CD4-positive, alpha-beta T cell treated with Interferon gamma for 1 hour (primary cell): ENCODE data around the gene ZNF680.
"Not testable (repeated sequence)": the region's sequence is repeated elsewhere in the genome, so short reads cannot be mapped to it uniquely, and the experiment has no call there.

Experiments
- DNase-seq: peaks from one replicate; pipeline ENCODE4 v3.0.0-alpha.2; 2020

The ZNF680 gene

DNA sequence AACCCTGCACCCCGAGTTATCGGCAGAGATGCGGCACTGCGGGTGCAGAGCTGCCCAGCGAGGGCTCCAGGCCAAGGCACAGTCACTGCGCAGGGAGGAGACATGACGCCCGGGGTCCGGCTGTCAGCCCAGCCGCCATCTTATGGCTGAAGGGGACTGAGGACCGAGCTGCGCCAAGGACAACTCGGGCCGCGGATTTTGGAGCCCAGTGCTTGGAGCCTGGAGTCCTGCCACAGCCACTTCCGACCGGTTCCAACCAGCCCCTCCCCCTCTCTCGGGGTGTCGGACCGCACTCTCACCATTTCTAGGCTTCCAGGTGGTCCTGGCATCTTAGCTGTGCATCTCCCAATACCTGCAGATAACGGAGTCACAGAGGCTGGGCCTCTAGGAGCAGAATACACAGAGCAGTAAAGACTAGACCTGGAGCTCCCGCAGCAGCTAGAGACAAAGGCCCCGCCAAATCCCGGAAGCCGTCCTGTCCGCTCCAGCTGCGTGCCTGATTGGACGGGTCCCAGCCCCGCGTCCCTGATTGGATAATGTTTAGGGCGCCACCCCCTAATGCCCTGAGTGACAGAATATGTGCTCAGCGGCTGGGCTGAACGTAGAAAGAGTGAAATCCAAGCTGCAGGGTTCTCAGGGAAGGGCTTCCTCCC, at the start of gene ZNF680:
TSS of gene ZNF680 (minus strand) at position 446 of the 653 bp plus-strand sequence. CDS start at position 329, 117 bp downstream.
- peak; percentile 89 for DNase-seq

DNA sequence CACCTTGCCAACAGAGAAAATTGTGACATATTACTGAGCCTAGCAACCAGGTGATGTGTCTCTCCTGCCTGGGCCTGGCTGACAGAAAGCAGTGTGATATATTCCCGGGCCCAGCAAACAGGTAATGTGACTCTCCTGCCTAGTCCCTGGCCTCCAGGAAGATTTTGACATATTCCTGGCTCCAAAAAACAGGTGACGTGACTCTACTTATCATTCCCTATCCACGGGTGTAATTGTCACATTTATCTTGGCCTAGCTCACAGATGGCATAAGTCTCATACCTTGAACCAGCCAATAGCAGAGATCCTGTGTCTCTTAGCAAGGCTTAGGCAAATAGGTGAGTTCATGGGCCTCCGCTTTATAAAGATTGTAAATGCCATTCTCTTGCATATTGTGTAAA, 49.6 kb upstream of the ZNF680 start:
- DNase-seq = no peak

DNA sequence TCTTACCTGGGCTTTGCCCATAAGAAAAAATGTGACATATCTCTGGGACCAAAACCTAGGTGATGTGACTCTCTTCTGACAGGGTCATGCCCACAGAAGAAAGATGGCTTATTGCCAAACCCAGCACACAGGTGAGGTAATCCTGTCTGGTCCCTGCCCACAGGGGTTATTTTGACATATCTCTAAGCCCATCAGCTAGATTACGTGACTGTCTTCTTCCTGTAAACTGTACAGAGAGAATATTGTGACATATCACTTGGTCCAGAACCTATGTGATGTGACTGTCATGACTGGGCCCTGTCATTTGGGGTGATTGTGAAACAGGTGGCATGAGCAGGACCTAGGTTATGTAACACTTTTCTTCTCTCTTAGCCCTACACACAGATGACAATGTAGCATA, 48.8 kb upstream of the ZNF680 start:
- no peak for DNase-seq

DNA sequence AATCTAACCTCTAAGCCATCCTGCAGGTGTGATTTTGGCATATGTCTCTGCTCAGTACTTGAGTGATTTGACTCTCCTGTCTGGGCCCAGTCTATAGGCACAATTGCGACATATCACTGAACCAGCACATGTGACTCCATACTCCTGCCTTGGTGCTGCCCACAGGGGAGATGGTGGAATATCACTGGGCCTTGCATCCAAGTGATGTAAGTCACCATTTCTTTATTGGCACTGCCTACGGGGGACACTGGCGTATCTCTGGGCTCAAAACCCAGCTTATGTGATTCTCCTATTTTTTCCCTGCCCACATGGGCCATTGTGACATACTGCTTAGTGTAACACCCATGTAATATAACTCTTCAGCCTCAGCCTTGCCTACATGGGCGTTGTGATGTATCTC, 48.1 kb upstream of the ZNF680 start:
- DNase-seq = no peak

DNA sequence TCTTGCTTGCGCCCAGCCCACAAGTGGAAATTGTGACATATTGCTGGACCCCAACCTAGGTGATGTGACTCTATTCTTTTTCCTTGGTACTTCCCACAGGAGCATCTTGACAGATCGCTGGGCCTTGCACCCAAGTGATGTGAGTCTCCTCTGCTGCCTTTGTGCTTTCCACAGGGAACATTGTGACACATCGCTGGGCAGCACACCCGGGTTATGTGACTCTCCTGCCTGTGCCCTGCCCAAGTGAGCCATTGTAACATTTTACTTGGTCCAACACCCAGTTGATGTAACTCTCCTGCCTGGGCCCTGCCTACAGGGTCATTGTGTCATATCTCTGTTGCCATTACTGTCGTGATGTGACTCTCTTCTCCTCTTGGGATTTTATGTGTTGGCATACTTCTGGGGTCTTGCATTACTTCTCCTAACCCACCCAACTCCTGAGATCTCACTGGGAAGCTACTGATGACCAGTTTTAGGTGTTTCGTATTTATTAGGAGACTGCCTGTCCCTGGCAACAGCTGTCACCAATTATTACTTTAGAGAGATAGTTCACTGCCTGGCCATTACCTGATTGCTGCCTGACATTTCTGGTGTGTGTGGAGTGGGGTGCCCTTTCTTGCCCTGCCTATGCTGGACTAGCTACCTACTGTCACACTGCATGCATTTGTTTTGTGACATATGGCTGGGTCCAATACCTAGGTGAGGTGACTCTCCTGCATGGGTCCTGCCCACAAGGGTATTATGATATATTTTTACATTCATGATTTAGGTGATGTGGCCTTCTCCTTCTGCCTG, 45.4 kb upstream of the ZNF680 start:
- no peak for DNase-seq

DNA sequence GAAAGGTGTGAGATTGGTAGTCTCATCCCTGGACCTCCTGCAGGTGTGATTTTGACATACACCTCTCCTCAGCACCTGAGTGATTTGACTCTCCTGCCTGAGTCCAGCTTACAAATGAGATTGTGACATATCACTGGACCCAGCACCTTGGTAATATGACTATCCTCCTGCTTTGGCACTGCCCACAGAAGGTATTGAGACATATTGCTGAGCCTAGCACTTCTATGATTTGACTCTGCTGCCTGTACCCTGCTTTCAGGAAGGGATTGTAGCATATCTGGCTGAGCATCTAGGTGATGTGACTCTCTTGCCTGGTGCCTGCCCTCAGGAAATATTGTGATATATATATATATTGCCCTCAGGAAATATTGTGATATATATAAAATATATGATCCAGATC, 43.5 kb upstream of the ZNF680 start:
- no peak for DNase-seq

DNA sequence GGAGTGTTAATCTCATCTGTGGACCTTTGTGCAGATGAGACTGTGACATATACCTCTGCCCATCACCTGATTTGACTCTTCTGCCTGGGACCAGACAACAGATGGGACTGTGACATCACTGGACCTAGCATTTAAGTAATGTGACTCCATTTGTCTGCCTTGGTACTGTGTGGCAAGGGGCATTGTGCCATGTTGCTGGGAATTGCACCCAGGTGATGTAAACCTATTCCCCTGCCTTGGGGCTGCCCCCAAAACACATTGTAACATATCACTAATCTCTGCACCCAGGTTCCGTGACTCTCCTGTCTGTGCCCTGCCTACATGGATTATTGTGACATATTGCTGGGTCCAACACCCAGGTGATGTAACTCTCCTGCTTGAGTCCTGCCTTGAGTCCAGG, 40.4 kb upstream of the ZNF680 start:
- no peak for DNase-seq

DNA sequence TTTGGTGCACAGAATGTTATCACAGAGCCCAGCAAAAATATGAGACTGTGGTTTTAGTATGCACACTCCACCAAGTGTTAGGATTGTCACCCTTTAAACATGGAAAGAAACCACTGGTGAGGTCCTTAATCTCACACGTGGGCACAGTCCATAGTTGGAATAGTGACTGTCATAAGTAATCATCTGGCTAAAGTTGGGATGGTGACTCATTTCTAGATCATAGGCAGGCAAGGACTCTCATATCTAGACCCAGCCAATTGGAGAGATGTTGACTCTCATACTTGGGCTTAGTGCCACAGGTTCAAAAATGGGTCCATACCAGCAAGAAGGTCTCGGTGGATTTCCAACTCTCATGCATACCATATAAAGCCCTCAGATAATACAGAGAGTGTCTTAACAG, 39.6 kb upstream of the ZNF680 start:
- DNase-seq = no peak

DNA sequence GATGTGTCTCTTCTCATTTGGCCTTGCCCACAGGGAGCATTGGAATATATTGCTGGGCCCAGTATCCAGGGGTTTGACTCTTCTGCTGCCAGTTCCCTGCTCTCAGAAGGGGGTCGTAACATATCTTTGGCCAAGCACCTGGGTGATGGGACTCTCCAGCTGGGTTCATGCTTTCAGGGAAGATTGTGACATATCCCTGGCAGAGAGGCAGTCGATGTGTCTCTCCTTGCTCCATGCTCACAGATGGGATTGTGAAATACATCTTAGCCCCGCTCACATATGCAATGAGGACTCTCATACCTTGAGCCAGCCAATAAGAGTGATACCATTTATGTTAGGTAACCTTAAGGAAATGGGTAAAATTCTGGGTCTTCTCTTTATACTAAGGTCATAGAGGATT, 39.2 kb upstream of the ZNF680 start:
- no peak for DNase-seq

DNA sequence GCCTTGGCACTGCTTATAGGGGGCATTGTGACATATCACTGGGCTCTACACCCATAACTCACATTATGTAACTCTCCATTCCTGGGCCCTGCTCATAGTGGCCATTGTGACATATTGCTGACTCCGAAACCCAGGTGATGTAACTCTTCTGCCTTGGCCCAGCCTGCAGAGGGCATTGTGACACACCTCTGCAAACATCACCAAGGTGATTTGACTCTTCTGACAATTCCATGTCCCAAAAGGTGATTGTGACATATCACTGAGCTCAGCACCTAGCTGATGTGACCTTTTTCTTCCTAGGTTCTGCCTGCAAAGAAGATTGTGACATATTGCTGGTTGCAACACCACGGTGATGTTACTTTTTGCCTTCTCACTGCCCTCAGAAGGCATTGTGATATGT, 36.5 kb upstream of the ZNF680 start:
- DNase-seq = no peak

DNA sequence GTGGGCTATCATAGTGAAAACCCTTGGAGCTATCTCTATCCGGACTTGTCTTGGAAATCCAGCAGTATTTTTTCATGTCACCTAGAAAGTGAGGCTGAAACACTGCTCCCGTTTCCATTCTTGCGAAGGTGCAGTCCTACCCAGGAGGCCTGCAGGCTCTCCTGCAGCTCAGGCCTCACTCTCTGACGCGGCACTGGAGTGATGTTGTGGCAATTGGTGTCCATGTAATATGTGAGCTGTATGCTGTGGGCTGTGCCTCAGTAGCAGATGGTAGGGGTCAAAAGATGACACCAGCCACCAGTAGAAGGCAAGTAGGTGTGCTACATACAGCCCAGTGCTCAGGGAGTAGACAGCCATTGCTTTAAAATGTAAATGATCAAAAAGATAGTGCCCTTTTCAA, 28.1 kb upstream of the ZNF680 start:
- no peak for DNase-seq

DNA sequence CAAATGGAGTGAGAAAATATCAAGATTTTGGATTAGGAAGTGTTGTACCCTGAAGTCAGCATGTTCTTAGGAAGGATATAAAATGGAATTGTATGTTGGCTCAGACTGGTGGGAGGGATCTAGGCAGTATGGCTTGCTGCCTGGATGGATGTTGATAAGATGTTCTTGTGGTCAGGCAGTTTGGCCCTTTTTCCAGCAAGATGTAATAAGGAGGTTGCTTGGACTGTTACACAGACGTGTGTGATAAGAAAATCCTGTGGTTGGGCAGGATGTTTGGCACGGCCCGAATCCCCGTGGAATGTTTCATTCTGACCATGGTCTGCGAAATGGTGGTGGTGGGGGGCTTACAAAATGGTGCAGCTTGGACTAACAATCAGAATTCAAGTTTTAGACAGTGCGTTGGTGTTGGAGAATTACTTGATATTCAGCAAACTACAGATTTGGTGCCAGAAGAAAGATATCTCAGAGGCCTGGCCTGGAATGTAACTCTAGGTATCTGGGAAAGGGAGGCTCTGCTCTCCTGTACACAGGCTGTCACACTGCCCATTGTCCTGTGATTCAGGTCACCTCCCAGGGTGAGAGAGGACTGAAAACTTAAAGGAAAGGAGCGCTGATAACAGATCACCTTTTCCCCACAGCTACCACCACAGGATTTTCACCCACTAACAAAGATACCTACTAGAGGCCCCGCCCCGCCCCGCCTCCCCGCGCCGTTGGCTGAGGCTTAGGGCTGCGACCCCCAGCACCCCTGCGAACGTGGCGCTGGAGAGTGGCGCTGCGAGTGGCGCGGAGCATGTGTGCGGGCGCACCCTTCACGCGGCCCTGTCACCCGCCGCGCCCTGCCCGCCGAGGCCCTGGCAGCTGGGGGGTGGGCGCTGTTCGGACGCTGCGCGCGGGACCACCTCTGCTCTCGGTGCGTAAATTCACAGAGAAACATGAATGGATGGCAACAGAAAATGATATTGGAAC, 19.3 kb upstream of the ZNF680 start:
- DNase-seq = no peak

DNA sequence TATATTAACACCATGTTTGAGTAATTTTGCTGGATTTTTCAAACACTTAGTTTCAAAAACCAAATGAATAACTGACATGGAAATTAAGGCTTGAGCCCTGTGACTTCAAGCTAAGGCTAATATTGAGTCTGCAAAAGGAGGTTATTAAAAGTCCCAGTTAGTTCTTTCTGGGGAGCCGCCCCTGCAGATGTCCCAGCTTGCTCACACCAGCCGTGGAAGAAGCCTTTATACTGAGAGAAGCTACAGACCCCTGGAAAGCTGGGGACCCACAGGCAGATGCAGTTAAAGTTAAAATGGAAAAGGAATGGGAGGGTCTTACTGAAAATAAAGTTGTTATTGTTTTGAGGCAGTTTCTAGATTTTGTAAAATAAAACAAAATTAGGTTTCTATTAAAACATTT, 18.5 kb upstream of the ZNF680 start:
- DNase-seq = no peak

DNA sequence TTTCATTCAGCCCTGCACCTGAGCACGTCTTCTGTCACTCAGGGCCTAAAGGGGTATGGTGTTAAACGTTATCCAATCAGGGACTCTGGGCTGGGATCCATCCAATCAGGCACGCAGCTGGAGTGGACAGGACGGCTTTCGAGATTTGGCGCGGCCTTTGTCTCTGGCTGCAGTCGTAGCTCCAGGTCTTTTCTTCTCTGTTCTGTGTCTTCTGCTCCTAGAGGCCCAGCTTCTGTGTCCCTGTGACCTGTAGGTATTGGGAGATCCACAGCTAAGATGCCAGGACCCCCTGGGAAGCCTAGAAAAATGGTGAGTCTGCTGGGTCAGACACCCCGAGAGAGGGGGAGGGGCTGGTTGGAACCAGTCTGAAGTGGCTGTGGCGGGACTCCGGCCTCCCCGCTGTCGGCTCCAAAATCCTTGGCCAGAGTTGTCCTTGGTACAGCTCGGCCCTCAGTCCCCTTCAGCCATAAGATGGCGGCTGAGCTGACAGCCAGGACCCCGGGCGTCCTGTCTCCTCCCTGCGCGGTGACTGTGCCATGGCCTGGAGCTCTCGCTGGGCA, 11.7 kb upstream of the ZNF680 start:
- no peak for DNase-seq

DNA sequence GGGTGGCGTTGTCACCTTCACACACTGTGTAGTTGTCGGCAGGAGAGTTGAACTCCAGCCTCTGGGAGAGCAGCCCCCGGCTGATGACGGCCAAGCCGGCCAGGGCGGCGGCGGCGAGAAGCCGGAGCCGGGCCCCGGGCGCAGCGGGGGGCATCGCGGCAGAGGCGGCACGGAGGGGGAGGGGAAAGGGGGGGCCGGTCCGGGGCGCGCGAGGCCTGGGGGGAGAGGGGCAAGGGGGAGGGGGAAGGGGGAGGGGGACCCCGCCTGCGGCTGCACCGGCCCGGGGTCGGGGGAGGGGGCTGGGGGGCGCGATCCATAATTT, 7.4 kb upstream of the ZNF680 start:
- not testable (repeated sequence) for DNase-seq

DNA sequence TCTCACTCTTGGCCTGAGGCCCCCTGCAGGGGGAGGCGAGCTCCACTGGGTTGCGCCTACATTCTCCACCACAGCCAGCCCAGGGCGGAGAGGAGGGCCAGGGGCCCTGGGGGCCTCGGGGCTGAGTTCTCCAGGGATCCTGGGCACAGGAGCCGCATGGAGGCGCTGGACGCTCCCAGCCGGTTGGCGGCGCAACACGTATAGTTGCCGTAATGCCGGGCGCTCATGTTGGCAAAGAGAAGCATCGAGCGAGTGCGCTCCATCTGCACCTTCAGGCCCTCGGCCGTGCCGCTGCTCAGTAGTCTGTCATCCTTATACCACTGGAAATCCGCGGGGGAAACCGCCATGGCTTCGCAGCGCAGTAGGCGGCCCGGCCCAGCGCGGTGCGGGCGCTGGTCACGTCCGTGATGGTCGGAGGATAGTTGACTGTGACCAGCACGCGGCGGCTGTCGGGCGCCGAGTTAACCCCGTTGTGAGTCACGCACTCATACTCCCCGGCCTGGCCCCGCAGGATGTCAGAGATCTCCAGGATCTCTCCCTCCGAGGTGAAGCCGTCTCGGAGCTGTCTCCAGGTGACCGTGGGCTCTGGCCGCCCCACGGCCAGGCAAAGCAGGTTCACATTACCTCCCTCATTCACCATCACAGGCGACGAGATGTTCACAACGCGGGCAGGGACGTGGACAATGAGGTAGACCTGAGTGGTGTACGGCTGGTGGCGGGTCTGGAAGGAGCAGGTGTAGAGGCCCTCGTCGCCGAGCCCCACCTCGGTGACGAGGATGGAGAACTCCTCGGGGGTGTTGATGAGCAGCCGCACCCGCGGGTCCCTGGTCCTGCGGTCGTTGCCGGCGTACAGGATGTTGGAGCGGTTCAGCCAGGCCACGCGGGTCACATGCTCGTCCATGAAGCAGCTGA, 6.8 kb upstream of the ZNF680 start:
- peak; percentile 36 for DNase-seq

DNA sequence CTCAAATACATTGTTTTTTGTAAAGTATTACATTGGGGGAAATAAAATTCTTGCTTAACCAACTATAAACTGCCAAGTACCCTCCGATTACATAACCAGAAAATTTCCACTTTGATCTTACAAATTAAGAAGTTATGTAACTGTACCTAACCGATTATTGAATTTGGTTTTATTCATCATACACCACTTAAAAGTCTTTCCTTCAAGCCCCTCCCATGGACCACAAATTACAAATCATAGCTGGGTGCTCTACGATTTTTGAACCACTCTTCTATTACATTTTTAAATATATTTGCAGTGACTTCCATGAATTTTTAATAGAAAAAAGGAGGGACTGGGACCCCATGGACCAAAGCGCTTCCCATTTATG, 630 bp downstream of the ZNF680 start:
- no peak for DNase-seq

DNA sequence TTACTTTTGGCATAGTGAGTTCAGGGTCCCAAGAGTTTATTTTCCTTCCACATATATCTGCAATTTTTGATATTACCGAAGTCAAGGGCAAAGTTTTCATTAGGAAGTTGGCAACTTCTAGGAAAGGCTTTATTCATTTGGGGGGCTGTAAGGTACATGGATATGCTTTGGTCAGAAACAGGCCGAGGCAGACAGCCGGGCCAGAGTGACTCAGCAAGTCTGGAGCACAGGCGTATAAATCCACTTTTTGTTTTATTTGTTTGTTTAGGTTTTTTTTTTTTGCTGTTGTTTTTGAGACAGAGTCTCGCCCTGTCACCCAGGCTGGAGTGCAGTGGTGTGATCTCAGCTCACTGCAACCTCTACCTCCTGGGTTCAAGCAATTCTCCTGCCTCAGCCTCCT, 3.7 kb downstream of the ZNF680 start:
- DNase-seq = no peak

DNA sequence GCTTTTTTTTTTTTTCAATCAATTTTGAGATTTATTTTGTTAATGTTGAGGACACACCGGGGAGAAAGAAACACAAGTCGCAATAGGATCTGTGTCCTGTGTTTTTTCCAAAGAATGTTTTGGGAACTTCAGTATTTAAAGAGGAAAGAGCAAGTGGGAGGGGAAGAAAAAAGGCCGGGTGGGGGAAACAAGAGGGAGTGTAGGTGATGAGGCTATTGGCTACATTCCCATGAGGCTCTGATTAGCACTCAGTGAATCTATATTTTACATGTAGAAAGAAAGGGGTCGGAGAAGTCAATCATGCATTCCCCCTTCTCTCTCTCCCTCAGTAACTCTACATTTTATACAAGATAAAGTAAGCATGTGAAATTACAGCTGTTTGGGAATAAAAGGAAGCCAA, 4.1 kb downstream of the ZNF680 start:
- DNase-seq = no peak

DNA sequence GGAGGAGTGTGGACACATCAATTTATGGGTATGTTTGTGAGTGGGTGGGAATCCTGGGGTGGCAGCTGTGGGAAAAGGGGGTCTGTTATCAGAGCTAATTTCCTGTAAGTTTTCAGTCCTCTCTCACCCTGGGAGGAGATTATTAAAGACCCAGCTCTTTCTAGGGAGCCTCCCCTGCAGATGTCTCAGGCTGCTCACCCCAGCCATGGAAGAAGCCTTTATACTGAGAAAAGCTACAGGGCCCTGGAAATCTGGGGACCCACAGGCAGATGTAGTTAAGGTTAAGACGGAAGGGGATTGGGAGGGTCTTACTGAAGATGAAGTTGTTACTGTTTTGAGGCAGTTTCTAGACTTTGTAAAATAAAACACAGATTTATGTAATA, 4.6 kb downstream of the ZNF680 start:
- no peak for DNase-seq

DNA sequence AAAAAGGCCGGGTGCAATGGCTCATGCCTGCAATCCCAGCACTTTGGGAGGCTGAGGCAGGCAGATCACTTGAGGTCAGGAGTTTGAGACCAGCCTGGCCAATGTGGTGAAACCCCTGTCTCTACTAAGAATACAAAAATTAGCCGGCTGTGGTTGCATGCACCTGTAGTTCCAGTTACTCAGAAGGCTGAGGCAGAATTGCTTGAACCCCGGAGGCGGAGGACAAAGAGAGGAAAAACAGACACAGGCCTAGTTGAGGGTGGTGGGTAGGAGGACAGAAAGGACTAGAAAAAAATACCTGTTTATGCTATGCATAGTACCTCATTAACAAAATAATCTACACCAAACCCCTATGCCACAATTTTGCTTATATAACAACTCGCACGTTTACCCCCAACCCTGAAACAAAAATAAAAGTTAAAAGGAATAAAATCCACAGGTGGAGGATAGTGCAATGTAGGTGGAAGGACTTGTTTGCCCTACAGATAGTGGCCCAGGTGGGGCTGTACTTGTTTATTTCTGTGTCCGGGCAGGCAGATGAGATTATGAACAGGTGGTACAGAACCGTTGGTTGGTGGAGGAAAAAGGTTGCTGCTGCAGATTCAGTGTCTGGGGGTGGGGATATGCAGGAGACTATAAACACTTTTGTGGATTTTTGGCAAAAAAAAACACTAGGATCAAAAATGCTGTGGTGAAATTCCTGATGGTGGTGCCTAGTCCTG, 5.1 kb downstream of the ZNF680 start:
- DNase-seq = no peak

DNA sequence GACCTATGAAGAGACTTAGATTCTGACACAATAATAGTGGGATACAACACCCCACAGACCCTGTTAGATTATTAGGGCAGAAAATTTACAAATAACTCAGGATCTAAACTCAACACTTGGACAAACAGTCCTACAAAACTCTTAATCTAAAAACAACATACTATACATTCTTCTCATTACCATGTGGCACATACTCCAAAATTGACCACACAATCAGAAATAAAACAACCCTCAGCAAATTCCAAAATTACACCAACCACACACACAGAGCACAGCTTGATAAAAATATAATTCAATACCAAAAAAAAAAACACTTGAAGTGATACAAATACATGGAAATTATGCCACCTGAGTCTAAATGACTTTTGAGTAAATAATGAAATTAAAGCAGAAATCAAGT, 7.8 kb downstream of the ZNF680 start:
- DNase-seq = no peak
